GM19238 (cell line): ENCODE measurements around the gene NOP16.

Source experiments
- DNase-seq: peaks from one replicate; pipeline ENCODE4 v3.0.0; 2011; ENCODE audit warnings: low spot score; ENCODE audit not compliant: insufficient read length

Gene NOP16

DNA sequence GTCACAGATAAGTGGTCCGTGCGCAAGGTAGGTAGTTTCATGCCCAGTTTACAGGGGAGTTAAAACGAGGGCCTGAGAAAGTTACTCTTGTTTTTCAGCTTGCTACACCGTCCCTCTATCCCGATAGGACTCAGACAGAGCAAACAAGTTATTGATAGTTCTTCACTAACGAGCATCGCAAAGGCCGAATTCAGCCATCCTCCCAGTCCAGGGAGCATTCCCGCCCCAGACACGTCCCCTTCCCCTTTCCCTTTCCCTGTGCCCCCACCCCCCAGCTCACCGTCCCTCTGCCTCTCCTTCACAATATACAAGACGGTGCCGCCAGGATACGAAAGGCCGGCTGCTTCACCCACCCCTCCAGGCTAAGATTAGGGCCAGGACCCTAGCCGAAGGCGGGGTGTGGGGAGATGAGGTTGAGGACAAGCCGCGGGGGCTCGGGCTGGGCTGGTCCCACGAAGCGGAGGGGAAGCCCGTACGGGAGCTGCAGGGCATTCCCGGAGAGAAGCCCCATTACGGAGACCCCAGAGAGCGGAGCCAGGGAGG lies 27.4 kb downstream of the NOP16 start:
- DNase-seq, result no peak

DNA sequence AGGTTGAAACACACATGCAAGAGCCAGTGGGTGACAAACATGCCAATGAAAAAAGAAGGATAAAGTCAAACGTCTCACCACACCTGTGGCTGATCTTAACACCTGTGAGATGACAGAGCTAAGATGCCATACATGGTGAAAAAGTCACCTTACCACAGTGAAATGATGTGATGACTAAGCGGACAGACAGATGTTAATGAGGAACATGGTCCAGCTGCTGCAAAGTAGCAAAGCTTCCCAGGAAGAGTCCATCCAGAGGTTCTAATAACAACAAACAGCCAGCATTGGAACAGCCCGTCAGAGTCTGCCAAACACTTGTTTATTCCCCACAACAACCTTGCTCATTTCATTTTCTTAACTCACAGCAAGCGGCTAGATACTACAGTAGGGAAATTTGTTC lies 28.7 kb downstream of the NOP16 start:
- DNase-seq, result no peak

DNA sequence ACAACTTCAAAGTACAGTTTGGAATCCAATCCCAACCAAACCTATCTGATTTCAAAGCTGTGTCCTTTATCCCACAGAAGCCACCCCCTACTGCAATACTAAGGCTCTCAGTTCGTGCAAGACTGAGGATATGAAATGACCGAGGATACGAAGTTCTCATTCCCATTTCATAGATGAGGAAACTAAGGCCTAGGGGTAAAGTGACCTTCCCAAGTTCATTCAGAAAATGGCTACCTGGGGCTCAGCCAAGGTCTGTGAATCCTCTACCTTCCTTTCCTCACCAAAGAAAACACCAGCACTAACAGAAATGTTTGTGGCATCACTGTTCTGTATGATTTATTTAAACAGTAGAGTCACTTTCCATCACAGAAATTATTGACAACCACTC lies 32.2 kb downstream of the NOP16 start:
- no peak for DNase-seq

DNA sequence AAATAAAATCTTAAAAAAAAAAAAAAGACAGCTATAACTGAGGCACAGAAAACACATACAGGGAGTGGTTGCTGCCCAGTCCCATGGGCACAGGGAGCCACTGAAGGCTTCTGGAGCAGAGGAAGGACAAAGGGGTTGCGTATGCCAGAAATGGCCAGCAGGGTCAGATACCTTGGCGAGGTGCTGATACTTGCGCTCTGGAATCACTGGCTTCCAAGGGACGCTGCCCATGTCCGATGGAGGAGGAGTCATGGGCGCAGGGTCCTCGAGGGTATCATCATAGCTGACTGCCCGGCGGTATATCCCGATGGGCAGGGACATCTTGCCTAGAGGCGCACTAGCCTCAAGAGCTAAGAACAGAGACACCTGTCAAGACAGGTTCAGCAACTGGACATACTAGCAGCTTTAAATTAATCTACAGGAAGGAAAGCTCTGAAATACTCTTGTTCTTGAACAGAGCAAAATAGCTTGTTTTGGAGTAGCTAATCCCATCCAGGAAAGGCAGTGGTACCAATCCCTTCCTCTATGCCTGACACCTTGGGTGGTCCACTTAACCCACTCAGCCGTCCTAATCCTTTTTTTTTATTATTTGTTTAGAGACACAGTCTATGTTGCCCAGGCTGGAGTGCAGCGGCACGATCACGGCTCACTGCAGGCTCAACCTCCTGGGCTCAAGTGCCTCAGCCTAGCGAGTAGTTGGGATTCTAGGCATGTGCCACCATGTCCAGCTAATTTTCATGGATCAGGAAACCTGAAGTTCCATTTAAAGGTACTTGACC lies 32.8 kb downstream of the NOP16 start:
- DNase-seq, result no peak

DNA sequence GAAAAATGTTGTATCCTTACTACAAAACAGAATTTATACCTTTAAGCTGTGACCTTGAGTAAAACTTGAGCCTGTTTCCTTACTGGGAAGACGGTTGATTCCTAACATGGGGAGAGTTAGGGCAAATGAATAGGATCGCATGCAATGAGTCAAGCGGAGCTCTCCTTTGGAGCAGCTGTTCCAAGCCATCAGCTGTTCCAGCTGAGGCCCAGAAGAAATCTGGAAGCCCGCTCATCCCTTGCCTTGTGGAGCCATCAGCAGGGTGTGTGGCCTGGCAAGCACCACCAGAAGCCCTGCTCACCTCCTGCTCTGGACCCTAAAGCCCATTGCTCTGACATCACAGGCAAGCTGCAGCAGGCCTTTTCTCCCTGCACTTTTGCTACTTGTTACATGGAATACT lies 34.9 kb downstream of the NOP16 start:
- no peak for DNase-seq

DNA sequence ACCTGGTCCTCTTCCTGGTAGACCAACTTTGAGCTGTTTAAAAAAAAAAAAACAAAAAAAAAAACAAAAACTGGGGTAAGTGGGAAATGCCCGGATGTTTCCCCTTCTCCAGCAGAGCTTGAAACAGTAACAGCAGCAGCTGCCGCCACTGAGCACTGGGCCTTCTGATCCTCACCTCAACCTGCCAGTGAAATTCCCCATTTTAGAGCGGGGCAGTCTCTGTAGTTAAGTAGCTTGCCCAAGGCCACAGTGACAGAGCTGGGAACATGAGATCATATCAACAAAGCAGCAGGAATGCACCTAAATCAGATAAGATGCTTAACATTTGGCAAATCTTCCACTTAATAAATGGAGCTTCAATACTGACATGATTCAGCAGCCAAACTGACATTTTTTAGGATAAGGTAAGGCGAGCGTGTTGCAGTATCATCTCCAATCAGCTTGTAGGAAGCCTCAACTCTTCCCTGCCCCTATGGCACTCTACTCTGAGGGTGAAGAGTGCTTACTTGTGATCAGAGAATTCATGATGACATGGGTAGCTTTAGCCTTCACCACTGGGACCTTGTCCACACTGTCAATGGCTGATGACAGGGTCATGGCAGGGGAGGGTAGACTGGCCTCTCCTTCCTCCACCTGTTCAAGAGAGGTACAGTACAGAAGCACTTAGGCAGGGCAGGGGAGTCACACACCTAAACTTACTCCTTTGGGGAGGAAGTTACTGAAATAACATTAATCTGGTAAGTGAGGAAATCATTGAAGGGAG lies 36.1 kb downstream of the NOP16 start:
- DNase-seq, result no peak

DNA sequence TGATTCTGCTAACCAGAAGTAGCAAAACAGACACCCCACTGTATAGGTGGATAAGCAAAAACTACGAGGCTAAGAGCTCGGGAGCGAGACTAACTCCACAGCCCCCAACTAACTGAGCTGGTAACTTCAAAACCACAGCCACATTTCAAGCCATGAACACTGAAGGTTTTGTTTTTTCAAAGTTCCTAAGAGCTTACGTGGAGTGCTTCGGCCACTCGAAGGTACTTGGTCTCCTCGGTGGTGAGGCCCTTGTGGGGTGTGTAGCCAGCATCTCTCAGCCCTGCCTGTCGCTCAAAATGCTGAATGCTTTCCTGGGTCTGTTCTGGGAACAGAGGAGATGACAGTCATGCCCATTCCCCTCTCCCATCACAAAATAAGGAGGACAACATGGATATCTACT lies 38.0 kb downstream of the NOP16 start:
- no peak for DNase-seq

DNA sequence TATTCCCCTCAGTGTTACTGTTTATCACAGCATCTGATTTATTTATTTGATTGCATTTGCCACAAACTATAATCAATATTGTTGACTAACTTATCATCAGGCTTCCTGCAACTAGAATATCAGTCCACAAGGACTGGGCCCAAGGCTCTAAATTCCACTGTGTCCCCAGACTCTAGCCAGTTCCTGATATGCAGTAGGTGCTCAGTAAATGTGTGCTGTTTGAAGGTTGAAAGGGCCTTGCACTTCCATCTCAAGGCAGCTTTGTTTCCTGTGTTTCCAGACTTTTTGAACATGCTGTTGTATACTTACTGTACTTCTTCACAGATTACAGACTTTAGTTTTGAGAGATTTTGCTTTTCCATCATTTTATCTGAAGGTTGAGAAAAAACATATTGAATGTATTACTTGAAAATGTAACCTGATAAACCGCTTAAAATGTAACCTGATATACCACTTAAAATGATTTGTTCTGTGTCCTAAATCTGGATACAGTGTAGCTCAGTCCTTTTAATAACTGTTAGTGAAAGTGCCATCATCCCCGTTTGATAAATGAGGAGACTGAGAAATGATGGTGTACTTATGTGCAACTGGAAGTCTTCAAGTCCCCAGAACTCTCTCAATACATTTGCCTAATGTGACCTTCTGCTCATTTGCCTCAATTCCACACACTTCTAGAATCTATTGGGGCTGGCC lies 45.5 kb downstream of the NOP16 start:
- no peak for DNase-seq

DNA sequence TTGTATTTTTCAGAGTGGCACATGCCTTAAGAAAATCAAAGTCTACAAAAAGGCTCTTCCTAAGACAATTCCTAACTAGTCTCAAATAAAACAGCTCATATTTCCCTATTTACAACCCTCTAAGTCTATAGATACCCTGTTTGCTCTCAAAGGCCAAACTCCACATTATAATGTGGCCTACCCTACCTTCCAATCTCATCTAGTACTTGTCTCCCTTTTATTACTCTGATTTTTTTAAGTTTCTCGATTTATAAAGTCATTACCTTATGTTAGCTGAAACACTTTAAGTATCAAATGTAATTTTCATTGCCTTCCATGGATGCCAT lies 46.3 kb downstream of the NOP16 start:
- no peak for DNase-seq

DNA sequence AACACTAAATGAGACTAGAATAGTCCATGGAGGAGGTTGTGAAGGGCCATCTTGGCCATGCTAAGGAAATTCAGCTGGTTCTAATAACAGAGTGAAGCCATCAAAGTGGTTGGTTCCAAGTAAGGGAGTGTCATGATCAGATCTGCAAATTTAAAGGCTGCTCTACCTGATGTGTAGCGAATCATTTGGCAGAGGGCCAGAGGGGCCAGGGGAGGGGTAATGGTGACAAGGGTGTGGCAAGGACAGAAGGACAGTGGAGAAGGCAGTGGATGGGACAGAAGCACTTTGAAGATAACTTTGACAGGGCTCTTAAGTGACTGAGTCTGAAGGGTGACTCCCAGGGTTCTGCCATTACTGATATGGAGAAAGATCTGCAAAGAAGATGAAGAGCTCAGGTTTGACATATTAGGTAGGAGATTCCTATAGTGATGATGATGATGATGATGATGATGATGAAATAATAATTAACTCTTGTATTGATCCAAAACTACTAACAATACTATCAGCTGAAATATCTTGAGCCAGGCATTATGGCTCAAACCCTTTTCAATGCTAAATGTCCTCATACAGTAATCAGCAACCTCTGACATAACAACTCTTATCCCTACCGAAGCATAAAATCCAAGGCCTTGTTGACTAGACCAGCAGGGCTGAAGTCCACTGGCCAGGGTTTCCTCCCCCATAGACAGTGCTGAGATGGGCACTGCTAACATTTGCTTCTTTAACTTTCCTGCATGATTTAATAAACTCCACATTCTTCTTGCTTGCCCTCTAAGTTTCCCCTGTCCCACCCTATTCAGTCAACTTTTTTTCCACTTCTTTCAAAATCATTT lies 46.9 kb downstream of the NOP16 start:
- DNase-seq, result no peak

DNA sequence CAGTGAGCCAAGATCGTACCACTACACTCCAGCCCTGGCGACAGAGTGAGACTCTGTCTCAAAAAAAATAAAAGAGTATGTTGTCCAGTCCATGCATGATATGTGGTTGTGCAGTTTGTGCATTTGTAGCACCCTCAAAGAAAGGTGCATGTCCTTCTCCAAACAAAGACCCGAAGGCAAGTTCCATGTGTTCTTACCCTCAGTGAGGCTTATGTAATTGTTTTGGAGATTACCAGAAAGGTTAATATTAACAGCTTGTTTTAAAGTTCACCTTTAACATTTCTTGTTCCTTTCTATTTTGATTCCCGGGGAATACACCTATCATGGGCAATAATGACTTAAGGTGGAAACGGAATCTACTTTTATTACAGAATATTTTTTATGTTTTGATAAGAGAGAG lies 49.1 kb downstream of the NOP16 start:
- DNase-seq, result no peak

DNA sequence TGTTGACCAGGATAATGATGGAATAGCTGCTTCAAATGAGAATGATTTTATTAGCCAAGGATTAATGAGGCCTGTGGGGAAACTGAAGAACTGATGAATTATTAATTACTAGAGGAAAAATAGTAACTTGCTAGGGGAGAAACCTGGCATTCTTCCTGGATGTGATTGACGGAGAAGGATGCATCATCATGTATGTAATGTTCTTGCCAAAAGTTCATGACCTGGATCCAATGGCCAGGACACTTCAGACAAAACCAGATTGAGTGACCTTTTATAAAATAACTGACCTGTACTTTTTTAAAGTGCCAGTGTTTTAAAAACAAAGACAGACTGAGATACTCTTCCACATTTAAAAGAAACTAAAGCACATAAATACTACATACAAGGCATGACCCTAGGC lies 50.5 kb downstream of the NOP16 start:
- no peak for DNase-seq

DNA sequence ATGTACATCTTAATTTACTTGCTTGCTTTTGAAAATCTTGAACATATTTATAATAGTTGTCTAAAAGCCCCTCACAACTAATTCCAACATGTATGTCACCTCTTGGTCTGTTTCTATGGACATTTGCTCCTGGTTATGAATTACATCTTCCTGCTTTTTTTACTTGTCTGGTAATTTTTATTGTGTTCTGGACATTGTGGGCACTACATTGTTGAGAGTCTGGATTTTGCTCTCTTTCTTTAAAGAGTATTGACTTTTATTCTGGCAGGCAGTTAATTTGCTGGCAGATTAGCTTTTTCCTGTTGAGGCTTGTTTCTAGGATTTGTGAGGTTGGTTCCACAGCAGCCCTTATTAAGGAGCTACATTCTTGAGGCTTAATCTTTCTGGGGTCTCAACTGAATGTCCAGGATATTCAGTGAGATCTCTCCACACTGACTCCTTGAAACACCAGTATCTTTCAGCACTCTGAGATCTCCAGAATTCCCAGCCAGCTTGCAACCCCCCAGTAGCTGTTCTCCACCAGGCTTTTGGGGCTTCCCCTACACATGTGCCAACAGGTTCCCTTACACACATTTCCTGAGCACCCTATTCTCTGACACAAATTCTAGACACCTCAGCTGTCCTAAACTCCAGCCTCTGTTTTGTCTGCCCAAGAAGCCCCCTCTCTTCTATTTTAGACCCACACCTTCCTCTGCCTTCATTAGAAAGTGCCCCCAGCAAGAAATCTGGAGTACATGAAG lies 54.2 kb downstream of the NOP16 start:
- no peak for DNase-seq
